ENCODE results near the gene ZNF407.
A peak's percentile ranks its signal among the peaks of the same experiment; 100 is the strongest.

ZNF407 gene

DNA sequence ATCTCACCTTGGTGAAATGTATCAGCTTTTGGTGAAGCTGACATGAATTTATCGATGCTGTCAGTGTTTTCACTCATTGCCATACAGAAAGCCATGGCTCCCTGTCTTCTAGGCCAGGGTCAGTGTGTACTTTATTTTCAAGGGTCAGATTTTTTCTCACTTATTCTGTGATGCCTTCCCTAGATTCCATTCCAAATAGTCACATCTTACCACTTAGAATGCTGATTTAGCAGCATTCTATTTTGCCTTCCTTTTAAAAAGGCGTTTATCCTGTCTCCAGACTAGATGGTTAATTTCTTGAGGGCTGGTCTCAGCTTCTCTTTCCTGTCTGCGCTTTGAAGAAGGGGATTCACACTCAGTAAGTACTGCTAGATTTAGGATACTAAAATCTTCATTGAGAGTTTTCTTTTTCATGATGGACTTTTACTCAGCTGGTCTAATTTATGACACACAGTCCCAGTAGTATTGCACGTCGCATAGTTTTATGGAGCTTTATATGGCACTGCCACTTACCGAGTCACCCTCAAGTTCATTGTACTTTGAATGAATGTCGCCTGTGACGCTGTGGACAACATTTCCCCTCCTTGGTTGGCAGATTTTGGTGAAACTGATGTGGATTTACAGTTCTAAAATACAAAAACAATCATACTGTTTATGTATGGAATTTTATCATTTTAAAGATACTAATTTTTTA is 194.0 kb downstream of the ZNF407 start:
- TF ChIP-seq, protein P1, sequence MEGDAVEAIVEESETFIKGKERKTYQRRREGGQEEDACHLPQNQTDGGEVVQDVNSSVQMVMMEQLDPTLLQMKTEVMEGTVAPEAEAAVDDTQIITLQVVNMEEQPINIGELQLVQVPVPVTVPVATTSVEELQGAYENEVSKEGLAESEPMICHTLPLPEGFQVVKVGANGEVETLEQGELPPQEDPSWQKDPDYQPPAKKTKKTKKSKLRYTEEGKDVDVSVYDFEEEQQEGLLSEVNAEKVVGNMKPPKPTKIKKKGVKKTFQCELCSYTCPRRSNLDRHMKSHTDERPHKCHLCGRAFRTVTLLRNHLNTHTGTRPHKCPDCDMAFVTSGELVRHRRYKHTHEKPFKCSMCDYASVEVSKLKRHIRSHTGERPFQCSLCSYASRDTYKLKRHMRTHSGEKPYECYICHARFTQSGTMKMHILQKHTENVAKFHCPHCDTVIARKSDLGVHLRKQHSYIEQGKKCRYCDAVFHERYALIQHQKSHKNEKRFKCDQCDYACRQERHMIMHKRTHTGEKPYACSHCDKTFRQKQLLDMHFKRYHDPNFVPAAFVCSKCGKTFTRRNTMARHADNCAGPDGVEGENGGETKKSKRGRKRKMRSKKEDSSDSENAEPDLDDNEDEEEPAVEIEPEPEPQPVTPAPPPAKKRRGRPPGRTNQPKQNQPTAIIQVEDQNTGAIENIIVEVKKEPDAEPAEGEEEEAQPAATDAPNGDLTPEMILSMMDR (conservative IDR thresholded peaks at IDR 0.05; ENCODE audit: control insufficient read depth, insufficient read depth, low read depth, low read length): no peak
- no peak for DNase-seq (ENCODE audit: low read depth)
- H3K4me3 ChIP-seq (ENCODE audit: control insufficient read depth, low read depth, low read length): no peak overlapping the region

- TF ChIP-seq, protein P1 (conservative IDR thresholded peaks at IDR 0.05; ENCODE audit: control insufficient read depth, insufficient read depth, low read depth, low read length): no peak
- no peak for DNase-seq (ENCODE audit: low read depth)
- no peak overlapping the region for H3K4me3 ChIP-seq (ENCODE audit: control insufficient read depth, low read depth, low read length)
Observed at GRCh38 chr18:74793746-74794145, 196.1 kb downstream of the ZNF407 start.

DNA sequence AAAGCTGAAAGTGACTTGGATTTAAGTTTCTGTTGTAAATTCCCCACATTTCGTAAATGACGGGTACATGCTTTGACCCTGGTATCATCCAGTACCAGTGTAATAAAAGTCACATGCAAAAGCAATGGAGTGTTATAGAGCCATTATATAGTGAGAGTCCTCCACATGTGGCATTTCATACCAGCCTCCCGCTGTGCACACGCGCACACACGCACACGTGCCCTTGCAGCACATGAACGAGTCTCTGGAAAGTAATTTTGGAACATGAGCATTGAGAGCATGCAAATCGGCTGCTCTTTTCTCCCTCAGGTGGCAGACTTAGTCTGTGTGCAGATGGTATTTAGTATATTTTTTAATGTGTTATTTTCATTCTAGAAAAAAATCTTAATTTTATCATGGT is 198.1 kb downstream of the ZNF407 start:
- TF ChIP-seq, protein P1 (conservative IDR thresholded peaks at IDR 0.05; ENCODE audit: control insufficient read depth, insufficient read depth, low read depth, low read length): no peak
- no peak overlapping the region for H3K4me3 ChIP-seq (ENCODE audit: control insufficient read depth, low read depth, low read length)
- DNase-seq (ENCODE audit: low read depth): no peak

- no peak for DNase-seq (ENCODE audit: low read depth)
- no peak overlapping the region for H3K4me3 ChIP-seq (ENCODE audit: control insufficient read depth, low read depth, low read length)
- TF ChIP-seq, protein P1 (conservative IDR thresholded peaks at IDR 0.05; ENCODE audit: control insufficient read depth, insufficient read depth, low read depth, low read length): no peak
Observed at GRCh38 chr18:74796211-74796610, 198.5 kb downstream of the ZNF407 start.

DNA sequence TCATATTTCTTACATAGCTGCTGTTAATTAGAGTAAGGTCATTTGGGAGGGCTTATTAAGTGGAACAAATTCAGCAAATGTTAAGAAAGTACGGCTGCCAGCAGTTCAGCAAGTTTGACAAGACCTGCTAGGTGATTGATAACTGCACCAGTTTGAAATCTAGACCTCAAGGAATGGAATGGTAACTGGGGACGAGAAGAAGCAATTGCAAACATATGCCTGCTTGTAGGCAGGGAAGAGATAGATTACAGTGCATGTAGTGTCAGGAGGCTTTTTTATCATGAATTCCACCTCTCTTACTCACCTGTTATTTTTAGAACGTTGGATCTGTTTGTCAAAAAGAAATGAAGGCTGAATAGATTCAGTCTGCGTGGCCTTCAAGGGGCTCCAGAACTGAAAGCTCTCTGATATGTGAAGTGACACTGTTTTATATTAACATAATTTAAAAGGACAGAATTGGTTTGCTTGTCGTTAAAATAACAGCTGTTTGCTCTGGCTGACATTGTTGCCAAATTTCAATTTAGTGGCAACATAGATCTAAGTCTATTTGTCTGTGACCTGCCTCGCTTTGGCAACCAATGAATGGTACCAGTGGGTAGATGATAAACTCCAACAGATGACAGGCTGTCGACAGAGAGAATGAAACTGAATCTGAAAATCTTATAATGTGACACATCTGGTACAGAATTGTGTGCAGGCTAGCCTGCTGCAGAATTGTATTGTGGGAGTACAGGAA is 199.3 kb downstream of the ZNF407 start:
- no peak overlapping the region for H3K4me3 ChIP-seq (ENCODE audit: control insufficient read depth, low read depth, low read length)
- TF ChIP-seq, protein P1 (conservative IDR thresholded peaks at IDR 0.05; ENCODE audit: control insufficient read depth, insufficient read depth, low read depth, low read length): no peak
- peak; percentile 66 for DNase-seq (ENCODE audit: low read depth)

- TF ChIP-seq, protein P1 (conservative IDR thresholded peaks at IDR 0.05; ENCODE audit: control insufficient read depth, insufficient read depth, low read depth, low read length): no peak
- DNase-seq (ENCODE audit: low read depth): peak; percentile 22
- no peak overlapping the region for H3K4me3 ChIP-seq (ENCODE audit: control insufficient read depth, low read depth, low read length)
Observed at GRCh38 chr18:74797577-74798151, 200.0 kb downstream of the ZNF407 start.

All from fibroblast of mammary gland (primary cell).